Tibial artery (tissue), 4 donors: ENCODE data around the gene DYRK1A.

Experiments
- DNase-seq, 2 donors: peaks; one replicate each; pipeline ENCODE4 v3.0.0-alpha.2; 2019
- H3K27ac ChIP-seq, 2 donors: fragments of 200-600 bp; sonication (generic) in 1 of 2; 1 replicate in 1 of 2; 2 replicates in 1 of 2; pipeline ENCODE4 v1.5.1; 2018 to 2019; ENCODE audit warnings: mild to moderate bottlenecking in 1 of 2
- H3K27me3 ChIP-seq, 2 donors: fragments of 200-600 bp; sonication (generic) in 1 of 2; one replicate each; pipeline versions ENCODE4 v1.5.1 to v1.6.0; 2016 to 2019
- H3K36me3 ChIP-seq, 3 donors: fragments of 200-600 bp; sonication (generic) in 2 of 3; one replicate each; pipeline ENCODE4 v1.5.1; 2016 to 2019; ENCODE audit warnings: mild to moderate bottlenecking in 2 of 3
- H3K4me1 ChIP-seq, 4 donors: fragments of 200-600 bp; sonication (generic) in 2 of 4; 1 replicate in 3 of 4; 2 replicates in 1 of 4; pipeline ENCODE4 v1.5.1; 2016 to 2019
- H3K4me3 ChIP-seq, 2 donors: fragments of 200-600 bp; sonication (generic) in 1 of 2; 1 replicate in 1 of 2; 2 replicates in 1 of 2; pipeline ENCODE4 v1.5.1; 2018 to 2019; ENCODE audit warnings: mild to moderate bottlenecking in 2 of 2
- H3K9me3 ChIP-seq, 3 donors: fragments of 200-600 bp; sonication (generic) in 1 of 3; one replicate each; pipeline ENCODE4 v1.5.1; 2016 to 2019
- CTCF ChIP-seq, 2 experiments: fragments of 200-600 bp in 1 of 2; fragments of 450-650 bp in 1 of 2; IDR thresholded peaks; one replicate each; pipeline ENCODE4 v1.5.1; 2017 to 2019; ENCODE audit warnings: antibody characterized with exemption in 2 of 2, mild to moderate bottlenecking in 1 of 2, moderate library complexity in 1 of 2
- intact Hi-C: fragments of 100-400 bp; cut with DNase I; formaldehyde crosslinking; loops from one replicate; pipeline ENCODE4 v1.15.0; 2023; ENCODE audit warnings: low total_unique reads

DYRK1A gene

GRCh38 chr21:37381883-37382585 lies 15.5 kb downstream of the DYRK1A start:
- no peak overlapping the region for H3K27ac ChIP-seq
- TF ChIP-seq CTCF (IDR thresholded peaks at IDR 0.05), result no peak
- no peaks in the 10 kb centered on the region for H3K27me3 ChIP-seq
- H3K9me3 ChIP-seq, result no peaks in the 10 kb centered on the region
- H3K4me3 ChIP-seq, result no peak overlapping the region
- intact Hi-C loops, result no loop called here
- no peak for DNase-seq
- no peaks in the 10 kb centered on the region for H3K36me3 ChIP-seq
- peaks cover 0 to 80% (median 42%) of the 10 kb centered on the region in 4 donors for H3K4me1 ChIP-seq

DNA sequence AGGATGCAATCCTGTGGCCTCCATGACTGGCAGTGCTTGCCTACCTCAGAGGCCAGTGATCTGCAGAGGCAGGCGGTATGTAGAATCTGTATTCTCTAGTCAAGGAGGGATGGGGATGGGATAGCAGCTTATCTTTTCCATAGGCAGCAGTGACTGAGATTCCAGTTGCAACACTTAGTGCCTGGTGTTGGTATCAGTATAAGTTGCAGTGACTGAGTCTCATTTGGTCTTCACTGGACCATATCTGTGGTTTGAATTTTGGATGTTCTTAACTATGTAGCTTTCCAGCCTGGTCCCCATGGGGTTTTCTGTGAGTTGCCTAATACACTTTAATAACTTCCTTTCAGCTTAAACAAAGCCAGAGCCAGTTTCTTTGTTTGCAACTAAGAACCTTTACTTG lies 16.5 kb downstream of the DYRK1A start:
- H3K4me1 ChIP-seq, result peaks cover 0 to 80% (median 43%) of the 10 kb centered on the region in 4 donors
- no peak overlapping the region for H3K27ac ChIP-seq
- H3K9me3 ChIP-seq, result no peaks in the 10 kb centered on the region
- no peaks in the 10 kb centered on the region for H3K36me3 ChIP-seq
- H3K4me3 ChIP-seq, result no peak overlapping the region
- H3K27me3 ChIP-seq, result no peaks in the 10 kb centered on the region
- no peak for TF ChIP-seq CTCF (IDR thresholded peaks at IDR 0.05)
- intact Hi-C loops, result no loop called here
- DNase-seq, result no peak

GRCh38 chr21:37383784-37384311 lies 17.3 kb downstream of the DYRK1A start:
- intact Hi-C loops, result no loop called here

GRCh38 chr21:37384416-37384815 lies 17.8 kb downstream of the DYRK1A start:
- no peaks in the 10 kb centered on the region for H3K27me3 ChIP-seq
- no peak overlapping the region for H3K27ac ChIP-seq
- H3K9me3 ChIP-seq, result no peaks in the 10 kb centered on the region
- DNase-seq, result no peak
- H3K4me1 ChIP-seq, result peaks cover 0 to 80% (median 43%) of the 10 kb centered on the region in 4 donors
- no peak overlapping the region for H3K4me3 ChIP-seq
- H3K36me3 ChIP-seq, result no peaks in the 10 kb centered on the region
- no peak for TF ChIP-seq CTCF (IDR thresholded peaks at IDR 0.05)
- intact Hi-C loops, result no loop called here

More at GRCh38 chr21:37383784-37384311, 17.3 kb downstream of the DYRK1A start:
- no peaks in the 10 kb centered on the region for H3K27me3 ChIP-seq
- H3K36me3 ChIP-seq, result no peaks in the 10 kb centered on the region
- H3K4me1 ChIP-seq, result peaks cover 0 to 80% (median 44%) of the 10 kb centered on the region in 4 donors
- no peak overlapping the region for H3K27ac ChIP-seq
- no peak for DNase-seq
- no peak for TF ChIP-seq CTCF (IDR thresholded peaks at IDR 0.05)
- H3K4me3 ChIP-seq, result no peak overlapping the region
- H3K9me3 ChIP-seq, result no peaks in the 10 kb centered on the region

GRCh38 chr21:37385179-37385765 lies 18.7 kb downstream of the DYRK1A start:
- Histone ChIP-seq H3K4me3 (no peak overlapping the region), H3K9me3 (no peaks in the 10 kb centered on the region), H3K27me3 (no peaks in the 10 kb centered on the region), H3K27ac (no peak overlapping the region), H3K36me3 (no peaks in the 10 kb centered on the region), H3K4me1 (peaks cover 0 to 80% (median 47%) of the 10 kb centered on the region in 4 donors)
- DNase-seq, result no peak
- intact Hi-C loops, result no loop called here
- TF ChIP-seq CTCF (IDR thresholded peaks at IDR 0.05), result no peak
